Transverse colon (tissue), 4 donors: Measurements from ENCODE around the gene B4GALT7. TPM values are rescaled to one million over a fixed set of nuclear protein-coding genes. Genes with fewer than 3 reads are reported as not detected.

Experiments used
- DNase-seq: peaks from one replicate; pipeline ENCODE4 v3.0.0-alpha.2; 2019
- H3K27ac ChIP-seq, 4 donors: fragments of 200-600 bp; sonication (generic); 2 replicates each; pipeline ENCODE4 v1.5.1; 2016 to 2018; ENCODE audit warnings: inconsistent platforms in 4 of 4
- H3K27me3 ChIP-seq: fragments of 200-600 bp; sonication (generic); 2 replicates; pipeline ENCODE4 v1.5.1; 2017; ENCODE audit warnings: inconsistent platforms
- H3K36me3 ChIP-seq, 4 donors: fragments of 200-600 bp; sonication (generic); 2 replicates each; pipeline ENCODE4 v1.5.1; 2017 to 2019; ENCODE audit warnings: inconsistent platforms in 4 of 4
- H3K4me1 ChIP-seq, 4 donors: fragments of 200-600 bp; sonication (generic); 2 replicates each; pipeline ENCODE4 v1.5.1; 2017 to 2020; ENCODE audit warnings: inconsistent platforms in 4 of 4
- H3K4me3 ChIP-seq, 4 donors: fragments of 200-600 bp; sonication (generic); 1 replicate in 1 of 4; 2 replicates in 3 of 4; pipeline versions ENCODE4 v1.5.1 to v1.6.1; 2017 to 2019; ENCODE audit warnings: inconsistent platforms in 4 of 4
- H3K9me3 ChIP-seq, 2 donors: fragments of 200-600 bp; sonication (generic); 2 replicates each; pipeline ENCODE4 v1.5.1; 2017 to 2019; ENCODE audit warnings: inconsistent platforms in 2 of 2
- EP300 ChIP-seq: sonication (generic); formaldehyde crosslinking; IDR thresholded peaks from one replicate; pipeline ENCODE4 v1.6.1; 2017; ENCODE audit warnings: antibody characterized with exemption, low read depth
- POLR2A ChIP-seq: fragments of 450-650 bp; IDR thresholded peaks from one replicate; pipeline ENCODE4 v1.6.1; 2016; ENCODE audit warnings: antibody characterized with exemption, mild to moderate bottlenecking, moderate library complexity
- POLR2AphosphoS5 ChIP-seq, 3 donors: sonication (generic); formaldehyde crosslinking; IDR thresholded peaks; one replicate each; pipeline ENCODE4 v1.6.1; 2016; ENCODE audit warnings: antibody characterized with exemption in 3 of 3
- WGBS, 2 donors: methylation state at CpG; one replicate each; pipeline ENCODE4 v1.1.5; 2018; ENCODE audit warnings: low coverage in 1 of 2; 5-methylcytosine and 5-hydroxymethylcytosine counted together
- in situ Hi-C, 4 donors: fragments of 200-750 bp; cut with MboI; loops; one replicate each; pipeline versions ENCODE4 v1.15.0 to v1.15.1; 2017; ENCODE audit warnings: low sequenced_read_pairs in 3 of 4, low pct_ligation_motif_present in 1 of 4, low pct_unique_long_range_greater_than_20kb in 1 of 4
- intact Hi-C: fragments of 100-400 bp; cut with DNase I; formaldehyde crosslinking; loops from one replicate; pipeline ENCODE4 v1.15.1; 2023; ENCODE audit warnings: low total_unique reads
- total RNA-seq, 4 donors: library from RNA; depleted of rRNA; stranded (reverse); fragments of >200 nt; gene quantifications; one replicate each; pipeline ENCODE4 v1.1.0, GENCODE V29; 2016
- TF ChIP-seq, protein P1 (sequence below), 5 experiments: fragments of 200-600 bp in 3 of 5; fragments of 450-650 bp in 2 of 5; sonication (generic) in 3 of 5; IDR thresholded peaks; 1 replicate in 2 of 5; 2 replicates in 3 of 5; pipeline ENCODE4 v1.5.1; 2016 to 2017; ENCODE audit warnings: antibody characterized with exemption in 5 of 5, inconsistent platforms in 3 of 5, mild to moderate bottlenecking in 2 of 5, moderate library complexity in 1 of 5

B4GALT7 gene
- total RNA-seq, 4 donors from 2014 or later = 17.9 to 38.5 (median 27.0) TPM

DNA sequence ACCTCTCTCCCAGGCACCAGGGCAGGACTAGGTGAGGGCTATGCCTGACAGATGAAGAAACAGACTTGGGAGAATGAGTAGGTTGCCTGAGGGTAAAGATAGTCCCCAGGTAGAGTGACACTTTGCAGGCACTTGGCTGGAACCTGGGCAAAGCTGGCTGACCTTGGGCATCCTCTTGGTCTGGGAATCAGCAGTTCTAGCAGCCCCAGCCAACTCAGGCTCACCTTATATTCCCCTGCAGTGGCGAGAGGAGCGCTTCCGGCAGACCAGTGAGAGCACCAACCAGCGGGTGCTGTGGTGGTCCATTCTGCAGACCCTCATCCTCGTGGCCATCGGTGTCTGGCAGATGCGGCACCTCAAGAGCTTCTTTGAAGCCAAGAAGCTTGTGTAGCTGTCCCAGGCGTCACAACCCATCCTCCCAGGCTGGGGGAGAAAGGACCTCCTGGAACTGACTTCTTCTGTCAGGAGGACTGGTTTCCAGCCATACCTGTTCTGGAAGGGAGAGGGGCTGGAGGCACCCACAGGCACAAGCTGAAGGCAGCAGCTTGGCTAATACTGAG lies 4.8 kb upstream of the B4GALT7 start:
- Histone ChIP-seq H3K9me3 (no peaks in the 10 kb centered on the region), H3K4me1 (peaks cover 9 to 24% (median 16%) of the 10 kb centered on the region in 4 donors), H3K27ac (no peak overlapping the region), H3K4me3 (no peak overlapping the region), H3K36me3 (peaks cover 0 to 28% (median 14%) of the 10 kb centered on the region in 4 donors), H3K27me3 (peaks cover 8% of the 10 kb centered on the region)
- TF ChIP-seq POLR2AphosphoS5 (IDR thresholded peaks at IDR 0.05) = no peak
- TF ChIP-seq EP300 = no peak
- no peak for DNase-seq
- intact Hi-C loops (no loop called here), in situ Hi-C loops (no loop called here)
- 100% methylated on average over 7 of the region's 8 CpGs; no CpG with 5 or more reads in 1 of the 2 donors for WGBS, 2 donors

DNA sequence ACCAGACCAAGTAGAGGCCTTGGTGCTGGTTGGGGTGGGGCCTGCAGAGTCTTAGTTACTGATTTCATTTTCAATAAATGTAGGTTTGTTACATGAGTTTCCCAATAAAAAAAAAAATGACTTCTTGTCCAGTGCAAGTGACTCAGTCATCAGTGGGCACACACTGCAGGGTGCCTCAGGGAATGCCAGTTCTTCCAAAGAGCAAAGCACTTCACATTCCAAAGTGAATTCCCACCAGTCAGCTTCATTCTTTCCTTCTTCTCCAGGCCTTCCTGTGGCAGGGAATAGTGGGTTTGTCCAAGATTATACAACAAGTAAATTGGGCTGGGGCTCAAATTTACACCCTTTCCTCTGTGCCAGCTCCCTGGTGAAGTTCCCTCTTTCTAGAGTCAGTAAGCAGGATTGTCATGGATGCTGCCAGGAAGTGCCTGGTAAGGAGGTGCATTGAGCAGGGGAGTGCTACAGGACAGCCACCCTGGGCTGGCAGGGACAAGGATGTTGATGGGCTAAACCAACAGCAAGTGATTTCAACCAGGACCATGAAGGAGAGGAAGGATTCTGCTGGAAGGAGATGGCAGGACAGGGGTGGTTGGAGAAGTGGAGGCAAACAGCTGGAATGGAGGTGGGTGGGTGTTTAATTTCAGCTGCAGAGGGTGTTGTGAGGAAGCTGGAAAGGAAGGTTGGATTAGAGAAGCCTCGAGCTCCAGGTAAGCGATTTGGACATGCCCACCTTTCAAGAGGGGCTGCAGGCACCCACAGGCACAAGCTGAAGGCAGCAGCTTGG lies 3.7 kb upstream of the B4GALT7 start:
- H3K27me3 ChIP-seq = no peaks in the 10 kb centered on the region
- TF ChIP-seq POLR2A = no peak
- TF ChIP-seq POLR2AphosphoS5 (IDR thresholded peaks at IDR 0.05) = no peak
- no peak for TF ChIP-seq EP300
- TF ChIP-seq, protein P1, sequence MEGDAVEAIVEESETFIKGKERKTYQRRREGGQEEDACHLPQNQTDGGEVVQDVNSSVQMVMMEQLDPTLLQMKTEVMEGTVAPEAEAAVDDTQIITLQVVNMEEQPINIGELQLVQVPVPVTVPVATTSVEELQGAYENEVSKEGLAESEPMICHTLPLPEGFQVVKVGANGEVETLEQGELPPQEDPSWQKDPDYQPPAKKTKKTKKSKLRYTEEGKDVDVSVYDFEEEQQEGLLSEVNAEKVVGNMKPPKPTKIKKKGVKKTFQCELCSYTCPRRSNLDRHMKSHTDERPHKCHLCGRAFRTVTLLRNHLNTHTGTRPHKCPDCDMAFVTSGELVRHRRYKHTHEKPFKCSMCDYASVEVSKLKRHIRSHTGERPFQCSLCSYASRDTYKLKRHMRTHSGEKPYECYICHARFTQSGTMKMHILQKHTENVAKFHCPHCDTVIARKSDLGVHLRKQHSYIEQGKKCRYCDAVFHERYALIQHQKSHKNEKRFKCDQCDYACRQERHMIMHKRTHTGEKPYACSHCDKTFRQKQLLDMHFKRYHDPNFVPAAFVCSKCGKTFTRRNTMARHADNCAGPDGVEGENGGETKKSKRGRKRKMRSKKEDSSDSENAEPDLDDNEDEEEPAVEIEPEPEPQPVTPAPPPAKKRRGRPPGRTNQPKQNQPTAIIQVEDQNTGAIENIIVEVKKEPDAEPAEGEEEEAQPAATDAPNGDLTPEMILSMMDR (IDR thresholded peaks at IDR 0.05) = no peak
- intact Hi-C loops = no loop called here
- in situ Hi-C loops = no loop called here
- WGBS, 2 donors = 83 to 89% methylated on average over 1 to 2 of the region's 2 CpGs
- H3K9me3 ChIP-seq = no peaks in the 10 kb centered on the region
- no peak overlapping the region for H3K27ac ChIP-seq
- no peak for DNase-seq
- H3K4me1 ChIP-seq = peaks cover 9 to 32% (median 24%) of the 10 kb centered on the region in 4 donors
- no peak overlapping the region for H3K4me3 ChIP-seq
- peaks cover 0 to 28% (median 14%) of the 10 kb centered on the region in 4 donors for H3K36me3 ChIP-seq

DNA sequence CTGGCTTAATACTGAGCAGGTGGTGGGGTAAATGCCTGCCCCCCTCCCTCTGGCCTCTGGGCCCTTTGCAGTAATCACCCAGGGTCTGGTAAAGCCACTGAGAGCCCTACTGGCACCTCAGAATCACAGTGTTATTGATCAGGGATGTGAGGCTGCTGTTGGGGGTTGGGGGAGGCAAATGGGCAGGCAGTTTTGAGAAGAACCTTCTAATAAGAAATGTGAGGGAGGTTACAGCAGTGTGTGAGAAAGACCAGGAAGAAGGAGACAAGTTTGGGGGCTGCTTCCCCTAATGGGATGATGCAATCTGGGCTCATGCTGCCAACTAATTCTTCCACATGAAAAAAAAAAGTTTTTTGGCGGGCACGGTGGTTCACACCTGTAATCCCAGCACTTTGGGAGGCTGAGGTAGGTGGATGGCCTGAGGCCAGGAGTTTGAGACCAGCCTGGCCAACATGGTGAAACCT lies 3.1 kb upstream of the B4GALT7 start:
- Histone ChIP-seq H3K9me3 (no peaks in the 10 kb centered on the region), H3K4me1 (peaks cover 9 to 33% (median 23%) of the 10 kb centered on the region in 4 donors), H3K27me3 (no peaks in the 10 kb centered on the region), H3K36me3 (peaks cover 0 to 28% (median 14%) of the 10 kb centered on the region in 4 donors), H3K27ac (no peak overlapping the region), H3K4me3 (no peak overlapping the region)
- in situ Hi-C loops = no loop called here
- no peak for DNase-seq
- TF ChIP-seq EP300 = no peak
- TF ChIP-seq POLR2A = no peak
- TF ChIP-seq, protein P1 (IDR thresholded peaks at IDR 0.05) = no peak
- no peak for TF ChIP-seq POLR2AphosphoS5 (IDR thresholded peaks at IDR 0.05)
- intact Hi-C loops = no loop called here
- 97% methylated on average over 2 of the region's 2 CpGs; no CpG with 5 or more reads in 1 of the 2 donors for WGBS, 2 donors

DNA sequence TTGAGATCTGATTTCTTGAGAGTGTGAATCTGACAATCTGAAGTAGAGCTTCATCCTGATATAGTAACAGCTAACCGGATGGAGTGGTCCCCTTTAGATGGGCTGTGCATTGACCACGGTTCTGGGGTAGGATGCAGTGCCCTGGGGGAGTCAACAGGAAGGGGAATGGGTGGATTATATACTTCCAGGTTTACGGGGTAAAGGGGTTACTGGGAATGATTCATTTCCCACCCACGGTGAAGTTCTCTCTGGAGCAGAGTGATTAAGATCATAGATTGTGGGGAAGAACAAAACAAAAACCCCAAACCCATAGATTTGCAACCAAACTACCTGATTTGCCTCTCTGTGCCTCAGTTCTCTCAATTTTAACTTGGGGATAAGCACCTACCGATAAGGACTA lies 1.5 kb upstream of the B4GALT7 start:
- intact Hi-C loops (no loop called here), in situ Hi-C loops (no loop called here)
- Histone ChIP-seq H3K4me3 (peak overlapping the region in 1 of 4 donors; percentile 98), H3K9me3 (no peaks in the 10 kb centered on the region), H3K27ac (peak overlapping the region in 1 of 4 donors; percentile 88), H3K27me3 (no peaks in the 10 kb centered on the region), H3K4me1 (peaks cover 1 to 23% (median 13%) of the 10 kb centered on the region in 4 donors), H3K36me3 (peaks cover 0 to 28% (median 13%) of the 10 kb centered on the region in 4 donors)
- 40 to 50% methylated on average over 3 to 5 of the region's 5 CpGs for WGBS, 2 donors
- no peak for TF ChIP-seq POLR2A
- no peak for TF ChIP-seq EP300
- TF ChIP-seq, protein P1 (IDR thresholded peaks at IDR 0.05) = no peak
- TF ChIP-seq POLR2AphosphoS5 (IDR thresholded peaks at IDR 0.05) = no peak
- no peak for DNase-seq
